Measurements from ENCODE around the gene EIF1AY. TPM values are rescaled to one million over a fixed set of nuclear protein-coding genes. Genes with fewer than 3 reads are reported as not detected.

EIF1AY gene
- total and polyA plus RNA-seq, 2 donors (not counting 3 experiments of a cell fraction or from before 2014, with no cell fraction given) = 7.2 to 36.0 TPM

- H3K79me2 ChIP-seq (ENCODE audit: control insufficient read depth, insufficient read depth, low read length) = no peaks in the 10 kb centered on the region
- CTCF ChIA-PET = no interaction called here
- H2AFZ ChIP-seq (ENCODE audit: low read depth, low read length) = no peak overlapping the region
- no peaks in the 10 kb centered on the region for H3K4me1 ChIP-seq (ENCODE audit: control insufficient read depth, extremely low read depth, insufficient read depth, low read length)
- H3K4me2 ChIP-seq (ENCODE audit: insufficient read depth, low read length) = no peak overlapping the region
- H3K27ac ChIP-seq (ENCODE audit: insufficient read depth, low read depth, low read length) = no peak overlapping the region
- TF ChIP-seq MYC (IDR thresholded peaks at IDR 0.05; ENCODE audit: low read depth, low read length) = no peak
- TF ChIP-seq MAX (IDR thresholded peaks at IDR 0.05; ENCODE audit: insufficient read depth, insufficient read length) = no peak
- no peak for TF ChIP-seq POLR2A (IDR thresholded peaks at IDR 0.05; ENCODE audit: low read depth, low read length)
- TF ChIP-seq CTCF (IDR thresholded peaks at IDR 0.05; ENCODE audit: extremely low read depth in 1 of 2, insufficient read depth in 1 of 2, low read depth in 1 of 2, low read length in 2 of 2) = no peak
- no peak for TF ChIP-seq FOS (IDR thresholded peaks at IDR 0.05; ENCODE audit: borderline replicate concordance, insufficient read depth, low read length)
- no peak for TF ChIP-seq POLR2AphosphoS5 (IDR thresholded peaks at IDR 0.05; ENCODE audit: insufficient read depth, low read depth, low read length)
- no peak for TF ChIP-seq JUN (IDR thresholded peaks at IDR 0.05; ENCODE audit: borderline replicate concordance, insufficient read depth, insufficient read length, low read depth)
- no peak for TF ChIP-seq GATA2 (IDR thresholded peaks at IDR 0.05; ENCODE audit: insufficient read depth, insufficient read length, low read depth, low read length)
- no peak for TF ChIP-seq EZH2 (IDR thresholded peaks at IDR 0.05; ENCODE audit: borderline replicate concordance, low read depth, low read length, severe bottlenecking)
- intact Hi-C loops (cut with micrococcal nuclease) (no loop called here), dilution Hi-C loops (cut with MboI; ENCODE audit: extremely low pct_ligation_motif_present, low sequenced_read_pairs) (no loop called here)
- no peak overlapping the region for H3K9ac ChIP-seq (replicated peaks; ENCODE audit: extremely low read depth, insufficient read depth, low read length)
- DNase-seq (ENCODE audit: low read depth, low spot score) = no peak
- POLR2A ChIA-PET = no interaction called here
- FAIRE-seq = no peak
- H3K9me1 ChIP-seq (replicated peaks; ENCODE audit: control insufficient read depth, extremely low read depth, insufficient read depth, low read length) = no peaks in the 10 kb centered on the region
- no TSS peak for BruUV-seq (replicated peaks)
- H3K4me3 ChIP-seq (replicated peaks in 1 of 3; ENCODE audit: insufficient read depth in 1 of 3, low read depth in 1 of 3, low read length in 3 of 3) = no peak overlapping the region
- H3K27me3 ChIP-seq (ENCODE audit: control insufficient read depth in 2 of 2, insufficient read depth in 2 of 2, low read length in 2 of 2) = no peaks in the 10 kb centered on the region
- no peaks in the 10 kb centered on the region for H3K9me3 ChIP-seq (replicated peaks; ENCODE audit: control insufficient read depth, insufficient read depth, low read length)
- H3K36me3 ChIP-seq (ENCODE audit: control insufficient read depth in 2 of 2, extremely low read depth in 1 of 2, insufficient read depth in 2 of 2, low read length in 2 of 2) = no peaks in the 10 kb centered on the region
- H4K20me1 ChIP-seq (replicated peaks; ENCODE audit: control insufficient read depth, extremely low read depth, insufficient read depth, low read length) = no peaks in the 10 kb centered on the region
Observed at GRCh38 chrY:20555820-20556219, 19.8 kb upstream of the EIF1AY start.
